Endodermal cell (in vitro differentiated cells): ENCODE measurements around the gene AXL. TPM values are rescaled to one million over a fixed set of nuclear protein-coding genes. Genes with fewer than 3 reads are reported as not detected.

ENCODE experiments used
- DNase-seq: peaks from one replicate; pipeline ENCODE4 v3.0.0-alpha.2; 2017
- H3K27ac ChIP-seq: 2 replicates; pipeline ENCODE4 v1.5.1; 2013; ENCODE audit warnings: mild to moderate bottlenecking, low read depth, low read length, moderate library complexity
- H3K27me3 ChIP-seq: 2 replicates; pipeline ENCODE4 v1.6.1; 2013; ENCODE audit warnings: mild to moderate bottlenecking, low read length, moderate library complexity; ENCODE audit not compliant: insufficient read depth, control insufficient read depth, poor library complexity, severe bottlenecking
- H3K36me3 ChIP-seq: 2 replicates; pipeline ENCODE4 v1.7.0; 2013; ENCODE audit warnings: mild to moderate bottlenecking, low read length, moderate library complexity; ENCODE audit not compliant: control insufficient read depth, insufficient read depth
- H3K4me1 ChIP-seq: one replicate; pipeline ENCODE4 v1.7.0; 2013; ENCODE audit warnings: low read length; ENCODE audit not compliant: control insufficient read depth, insufficient read depth
- H3K4me3 ChIP-seq: 2 replicates; pipeline ENCODE4 v1.5.1; 2013; ENCODE audit warnings: mild to moderate bottlenecking, low read length, moderate library complexity
- H3K9ac ChIP-seq: 2 replicates; pipeline ENCODE4 v1.6.1; 2013; ENCODE audit warnings: mild to moderate bottlenecking, low read length, moderate library complexity; ENCODE audit not compliant: poor library complexity, severe bottlenecking; ENCODE audit errors: extremely low read depth
- H3K9me3 ChIP-seq: 2 replicates; pipeline ENCODE4 v1.6.1; 2013; ENCODE audit warnings: mild to moderate bottlenecking, low read length, moderate library complexity; ENCODE audit not compliant: control insufficient read depth
- H3K27ac Mint-ChIP-seq: 2 replicates; pipeline ENCODE4 v1.8.0; 2020; ENCODE audit warnings: mixed read lengths
- H3K27me3 Mint-ChIP-seq: 2 replicates; pipeline ENCODE4 v1.8.0; 2021; ENCODE audit warnings: mild to moderate bottlenecking, mixed read lengths; ENCODE audit not compliant: insufficient read depth
- H3K36me3 Mint-ChIP-seq: 2 replicates; pipeline ENCODE4 v1.8.0; 2020; ENCODE audit warnings: low read depth, mixed read lengths
- H3K4me1 Mint-ChIP-seq: 2 replicates; pipeline ENCODE4 v1.8.0; 2020; ENCODE audit warnings: mixed read lengths
- H3K4me3 Mint-ChIP-seq: 2 replicates; pipeline ENCODE4 v1.8.0; 2020; ENCODE audit warnings: mild to moderate bottlenecking, moderate library complexity, mixed read lengths
- H3K9me3 Mint-ChIP-seq: 2 replicates; pipeline ENCODE4 v1.8.0; 2020; ENCODE audit warnings: mild to moderate bottlenecking, mixed read lengths
- CTCF ChIP-seq: fragments of 200-600 bp; sonication (generic); conservative IDR thresholded peaks from 2 replicates; pipeline ENCODE4 v1.5.0; 2021; ENCODE audit warnings: antibody characterized with exemption, mild to moderate bottlenecking
- WGBS, 2 experiments: methylation state at CpG; one replicate each; pipeline versions ENCODE4 v1.1.5 to v1.1.7; 2013; ENCODE audit warnings: missing lambda C conversion rate in 2 of 2, mixed read lengths in 1 of 2; ENCODE audit not compliant: insufficient coverage in 1 of 2, insufficient read length in 1 of 2; 5-methylcytosine and 5-hydroxymethylcytosine counted together
- total RNA-seq, 2 donors: library from RNA; stranded (reverse); fragmentation: NEBNext Ultra II Directional in 1 of 2; extraction: Animal tissue kit (Norgen Biotek cat#: 25700) in 1 of 2; gene quantifications; 2 replicates in 1 of 2; 3 replicates in 1 of 2; pipeline ENCODE4 v1.2.1, GENCODE V29; 2021

AXL gene
- total RNA-seq, 2 donors from 2014 or later: 10.9 to 14.1 TPM

- Mint-ChIP-seq H3K4me3 (peak within 1 kb of the TSS; percentile 69), H3K27me3 (peaks cover 2% of the 10 kb centered on the region), H3K36me3 (peaks cover 2% of the 10 kb centered on the region), H3K9me3 (no peaks in the 10 kb centered on the region), H3K27ac (no peak within 1 kb of the TSS), H3K4me1 (peaks cover 29% of the 10 kb centered on the region)
- peak; percentile 91 for DNase-seq
- Histone ChIP-seq H3K36me3 (no peaks in the 10 kb centered on the region), H3K4me1 (no peaks in the 10 kb centered on the region), H3K9ac (no peak within 1 kb of the TSS), H3K27ac (no peak within 1 kb of the TSS), H3K4me3 (peak within 1 kb of the TSS; percentile 82), H3K9me3 (no peaks in the 10 kb centered on the region), H3K27me3 (no peaks in the 10 kb centered on the region)
- TF ChIP-seq CTCF: no peak
- 3 to 8% methylated on average over 15 to 58 of the region's 58 CpGs for WGBS, 2 experiments
Measured at GRCh38 chr19:41192574-41193429, 26.2 kb upstream of the AXL start, which contains the start of gene CYP2S1. Gene CYP2S1, plus strand, starts transcription at chr19:41193219. Its CDS starts 46 bp downstream, at chr19:41193265.

GRCh38 chr19:41193430-41194156, 25.4 kb upstream of the AXL start:
- peak; percentile 70 for DNase-seq
- peaks cover 2% of the 10 kb centered on the region for H3K36me3 Mint-ChIP-seq
- Histone ChIP-seq H3K9me3 (no peaks in the 10 kb centered on the region), H3K4me3 (peak overlapping the region; percentile 82), H3K27ac (no peak overlapping the region), H3K4me1 (no peaks in the 10 kb centered on the region), H3K27me3 (no peaks in the 10 kb centered on the region), H3K36me3 (no peaks in the 10 kb centered on the region), H3K9ac (no peak overlapping the region)
- WGBS, 2 experiments: 16 to 22% methylated on average over 8 to 13 of the region's 13 CpGs
- peaks cover 27% of the 10 kb centered on the region for H3K4me1 Mint-ChIP-seq
- no peaks in the 10 kb centered on the region for H3K9me3 Mint-ChIP-seq
- H3K4me3 Mint-ChIP-seq: peak overlapping the region; percentile 69
- no peak for TF ChIP-seq CTCF
- H3K27me3 Mint-ChIP-seq: peaks cover 2% of the 10 kb centered on the region
- H3K27ac Mint-ChIP-seq: no peak overlapping the region

- peaks cover 2% of the 10 kb centered on the region for H3K27me3 Mint-ChIP-seq
- no peak for TF ChIP-seq CTCF
Measured at GRCh38 chr19:41194157-41194552, 24.9 kb upstream of the AXL start.

More at GRCh38 chr19:41194157-41194552, 24.9 kb upstream of the AXL start:
- Mint-ChIP-seq H3K36me3 (peaks cover 6% of the 10 kb centered on the region), H3K4me3 (peak overlapping the region; percentile 69), H3K9me3 (no peaks in the 10 kb centered on the region), H3K4me1 (peaks cover 27% of the 10 kb centered on the region), H3K27ac (no peak overlapping the region)
- Histone ChIP-seq H3K36me3 (no peaks in the 10 kb centered on the region), H3K27ac (no peak overlapping the region), H3K27me3 (no peaks in the 10 kb centered on the region), H3K4me1 (no peaks in the 10 kb centered on the region), H3K9me3 (no peaks in the 10 kb centered on the region), H3K9ac (no peak overlapping the region), H3K4me3 (peak overlapping the region; percentile 82)
- 38 to 68% methylated on average over 2 to 6 of the region's 6 CpGs for WGBS, 2 experiments
- no peak for DNase-seq
